HUES6 (cell line): ENCODE measurements around the gene MLPH.
"Not testable (repeated sequence)": the region's sequence is repeated elsewhere in the genome, so short reads cannot be mapped to it uniquely, and the experiment has no call there.

ENCODE experiments used
- H3K27ac ChIP-seq: 2 replicates; pipeline ENCODE4 v1.7.0; 2013; ENCODE audit warnings: low read depth, mild to moderate bottlenecking, low read length, inconsistent platforms
- H3K27me3 ChIP-seq: 2 replicates; pipeline ENCODE4 v1.6.1; 2013; ENCODE audit warnings: low read length; ENCODE audit not compliant: control insufficient read depth, insufficient read depth
- H3K36me3 ChIP-seq: 2 replicates; pipeline ENCODE4 v1.6.1; 2013; ENCODE audit warnings: low read length; ENCODE audit not compliant: control insufficient read depth, insufficient read depth
- H3K4me1 ChIP-seq: 2 replicates; pipeline ENCODE4 v1.6.1; 2013; ENCODE audit warnings: low read length; ENCODE audit not compliant: control insufficient read depth, insufficient read depth
- H3K4me3 ChIP-seq: 2 replicates; pipeline ENCODE4 v1.5.1; 2013; ENCODE audit warnings: low read depth, low read length
- H3K9ac ChIP-seq: one replicate; pipeline ENCODE4 v1.6.1; 2013; ENCODE audit warnings: mild to moderate bottlenecking, low read length
- H3K9me3 ChIP-seq: 2 replicates; pipeline ENCODE4 v1.6.1; 2013; ENCODE audit warnings: low read depth, low read length; ENCODE audit not compliant: control insufficient read depth, insufficient read depth

The MLPH gene

DNA sequence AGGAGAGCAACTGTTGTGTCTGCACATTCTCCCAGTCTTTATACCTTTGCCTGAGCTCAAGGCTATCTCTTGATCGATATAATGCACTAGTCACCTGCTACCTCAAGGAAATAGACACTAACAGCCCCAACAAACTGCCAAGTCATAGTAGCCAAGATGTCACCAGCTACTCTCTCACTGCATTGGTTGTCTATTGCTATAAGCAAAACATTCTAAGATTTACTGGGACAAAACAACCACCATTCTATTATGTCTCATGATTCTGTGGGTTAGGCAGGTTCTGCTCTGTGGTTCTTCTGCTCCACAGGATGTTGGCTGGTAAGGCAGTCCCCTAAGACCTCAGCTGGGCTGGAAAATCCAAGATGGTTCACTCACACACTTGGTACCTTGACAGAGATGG, 28.5 kb upstream of the MLPH start:
- H3K4me3 ChIP-seq, result no peak overlapping the region
- H3K27ac ChIP-seq, result no peak overlapping the region
- no peaks in the 10 kb centered on the region for H3K27me3 ChIP-seq
- no peaks in the 10 kb centered on the region for H3K36me3 ChIP-seq
- H3K9ac ChIP-seq, result no peak overlapping the region
- no peaks in the 10 kb centered on the region for H3K4me1 ChIP-seq
- H3K9me3 ChIP-seq, result peaks cover 7% of the 10 kb centered on the region; the same call in 1 of the 2 replicates

DNA sequence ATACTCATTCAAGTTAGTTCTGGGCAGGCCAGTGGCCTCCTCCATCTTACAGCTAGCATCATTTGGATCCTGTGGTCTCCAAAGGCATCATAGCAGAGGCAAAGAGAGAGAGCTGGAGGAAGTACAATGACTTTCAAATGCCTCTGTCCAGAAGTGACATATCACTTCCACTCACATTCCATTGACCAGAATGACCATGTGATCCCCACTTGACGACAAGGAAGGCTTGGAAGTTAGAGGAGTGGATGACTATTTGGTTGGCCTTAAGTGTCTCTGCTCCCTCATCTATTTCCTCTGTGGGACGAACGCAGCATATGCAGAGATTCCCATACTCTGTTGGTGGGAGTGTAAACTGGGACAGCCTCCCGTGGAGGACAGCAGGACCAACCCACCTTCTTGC, 27.8 kb upstream of the MLPH start:
- H3K27ac ChIP-seq, result no peak overlapping the region
- no peaks in the 10 kb centered on the region for H3K4me1 ChIP-seq

GRCh38 chr2:237459741-237460174, 27.3 kb upstream of the MLPH start:
- no peak overlapping the region for H3K27ac ChIP-seq
- no peaks in the 10 kb centered on the region for H3K27me3 ChIP-seq
- H3K9me3 ChIP-seq, result peaks cover 7% of the 10 kb centered on the region; the same call in 1 of the 2 replicates
- H3K36me3 ChIP-seq, result no peaks in the 10 kb centered on the region
- no peaks in the 10 kb centered on the region for H3K4me1 ChIP-seq
- no peak overlapping the region for H3K4me3 ChIP-seq
- no peak overlapping the region for H3K9ac ChIP-seq

More for the DNA sequence above, 27.8 kb upstream of the MLPH start:
- no peak overlapping the region for H3K4me3 ChIP-seq
- no peak overlapping the region for H3K9ac ChIP-seq
- no peaks in the 10 kb centered on the region for H3K27me3 ChIP-seq
- no peaks in the 10 kb centered on the region for H3K36me3 ChIP-seq
- peaks cover 7% of the 10 kb centered on the region; the same call in 1 of the 2 replicates for H3K9me3 ChIP-seq

DNA sequence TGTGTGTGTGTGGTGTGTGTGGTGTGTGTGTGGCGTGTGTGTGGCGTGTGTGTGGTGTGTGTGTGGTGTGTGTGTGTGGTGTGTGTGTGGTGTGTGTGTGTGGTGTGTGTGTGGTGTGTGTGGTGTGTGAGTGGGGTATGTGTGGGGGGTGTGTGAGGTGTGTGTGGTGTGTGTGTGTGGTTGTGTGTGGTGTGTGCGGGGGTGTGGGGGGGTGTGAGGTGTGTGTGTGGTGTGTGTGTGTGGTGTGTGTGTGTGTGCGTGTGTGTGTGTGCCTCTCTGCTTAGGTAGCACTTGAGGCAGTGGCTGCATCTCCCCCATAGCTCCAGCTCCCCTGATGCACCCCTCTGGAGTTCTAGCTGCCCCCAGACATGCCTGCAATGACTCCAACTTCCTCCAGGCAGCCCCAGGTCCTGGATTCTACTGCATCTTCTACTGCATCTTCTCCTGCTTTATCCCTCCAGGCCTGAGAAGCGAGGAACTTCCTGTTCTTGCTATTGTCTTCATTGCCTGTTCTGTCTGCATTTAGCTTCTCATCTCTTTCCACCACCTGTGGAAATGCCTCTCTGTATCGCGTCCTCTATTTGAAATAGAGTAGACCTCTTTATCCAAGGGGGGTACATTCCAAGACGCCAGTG, 22.2 kb upstream of the MLPH start:
- no peak overlapping the region for H3K9ac ChIP-seq
- H3K4me3 ChIP-seq, result no peak overlapping the region
- H3K36me3 ChIP-seq, result no peaks in the 10 kb centered on the region
- no peaks in the 10 kb centered on the region for H3K27me3 ChIP-seq
- H3K4me1 ChIP-seq, result no peaks in the 10 kb centered on the region
- 0 out of 2 replicates have a peak, but pooled peaks cover 5% of the 10 kb centered on the region for H3K9me3 ChIP-seq
- H3K27ac ChIP-seq, result no peak overlapping the region

DNA sequence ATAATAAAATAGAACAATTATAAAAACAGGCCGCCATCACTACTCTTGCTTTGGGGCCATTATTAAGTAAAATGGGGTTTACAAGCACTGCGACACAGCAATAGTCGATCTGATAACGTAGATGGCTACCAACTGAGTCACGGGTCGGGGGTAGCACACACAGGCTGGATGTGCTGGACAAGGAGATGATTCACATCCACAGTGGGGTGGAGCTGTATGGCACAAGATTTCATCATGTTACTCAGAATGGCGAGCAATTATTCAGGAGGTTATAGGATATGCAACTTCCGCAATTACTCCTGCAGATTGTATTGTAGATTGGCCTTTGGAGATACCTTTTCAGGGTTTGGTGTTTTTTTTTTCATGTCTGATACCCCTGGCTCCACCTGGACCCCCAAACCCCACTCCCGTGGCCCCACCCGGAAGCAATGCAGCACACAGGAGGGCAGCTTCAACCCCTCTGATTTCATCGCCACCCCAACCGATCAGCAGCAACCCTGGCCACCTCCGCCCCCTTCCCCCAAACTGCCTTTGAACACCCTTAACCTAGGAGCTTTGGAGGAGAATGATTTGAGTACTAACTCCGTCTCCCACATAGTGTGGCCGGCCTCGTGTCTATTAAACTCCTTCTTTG, 21.4 kb upstream of the MLPH start:
- Histone ChIP-seq H3K9me3 (no peaks in the 10 kb centered on the region), H3K4me1 (no peaks in the 10 kb centered on the region), H3K27me3 (no peaks in the 10 kb centered on the region), H3K36me3 (no peaks in the 10 kb centered on the region), H3K9ac (no peak overlapping the region), H3K4me3 (no peak overlapping the region), H3K27ac (no peak overlapping the region)

DNA sequence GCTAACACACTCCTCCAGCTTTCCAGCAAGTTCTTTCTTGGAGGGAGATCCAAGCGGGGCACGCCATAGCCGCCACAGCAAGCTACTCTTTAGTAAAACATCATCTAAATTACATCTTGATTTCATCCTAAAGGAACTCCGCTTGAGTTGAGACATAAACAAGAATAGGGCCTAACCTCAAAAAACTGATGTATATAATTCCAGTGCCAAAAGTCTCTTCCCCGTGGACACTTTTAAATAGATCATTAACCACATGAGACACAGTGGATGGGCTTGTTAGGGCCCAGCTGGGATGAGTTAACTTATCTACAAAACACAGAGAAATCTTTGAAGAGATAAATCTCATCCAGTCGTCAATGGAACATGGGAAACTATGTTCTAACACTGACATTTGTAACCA, 20.8 kb upstream of the MLPH start:
- no peaks in the 10 kb centered on the region for H3K9me3 ChIP-seq
- H3K27ac ChIP-seq, result no peak overlapping the region
- H3K36me3 ChIP-seq, result no peaks in the 10 kb centered on the region
- no peak overlapping the region for H3K4me3 ChIP-seq
- no peak overlapping the region for H3K9ac ChIP-seq
- peaks cover 1% of the 10 kb centered on the region; the same call in 1 of the 2 replicates for H3K4me1 ChIP-seq
- H3K27me3 ChIP-seq, result no peaks in the 10 kb centered on the region

DNA sequence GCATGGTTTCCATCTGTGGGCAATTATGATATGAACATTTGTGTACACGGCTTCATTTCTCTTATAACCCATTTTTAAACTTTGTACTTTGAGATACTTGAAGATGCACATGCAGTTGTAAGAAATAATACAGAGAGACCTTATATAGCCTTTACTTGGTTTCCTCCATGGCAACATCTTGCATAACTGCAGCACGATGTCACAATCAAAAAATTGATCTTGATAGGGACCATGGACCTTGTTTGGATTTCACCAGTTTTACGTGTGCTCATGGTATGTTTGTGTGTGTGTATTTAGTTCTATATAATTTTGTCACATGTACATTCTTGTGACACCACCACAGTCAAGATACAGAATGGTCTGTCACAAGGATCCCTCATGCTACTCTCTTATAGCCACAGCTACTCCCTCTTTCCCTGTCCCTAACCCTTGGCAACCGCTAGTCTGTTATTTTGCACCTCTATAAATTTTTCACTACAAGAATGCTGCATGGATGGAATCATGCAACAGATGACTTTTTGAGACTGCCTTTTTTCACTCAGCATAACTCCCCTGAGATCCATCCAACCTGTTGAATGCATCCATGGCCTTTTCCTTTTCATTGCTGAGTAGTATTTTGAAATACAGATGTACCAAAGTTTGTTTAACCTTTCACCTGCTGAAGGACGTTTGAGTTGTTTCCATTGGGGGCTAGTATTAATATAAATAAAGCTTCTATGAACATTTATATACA, 19.4 kb upstream of the MLPH start:
- Histone ChIP-seq H3K27ac (no peak overlapping the region), H3K27me3 (no peaks in the 10 kb centered on the region), H3K4me1 (peaks cover 3% of the 10 kb centered on the region; the same call in 1 of the 2 replicates), H3K36me3 (no peaks in the 10 kb centered on the region), H3K9me3 (no peaks in the 10 kb centered on the region), H3K9ac (no peak overlapping the region), H3K4me3 (no peak overlapping the region)

DNA sequence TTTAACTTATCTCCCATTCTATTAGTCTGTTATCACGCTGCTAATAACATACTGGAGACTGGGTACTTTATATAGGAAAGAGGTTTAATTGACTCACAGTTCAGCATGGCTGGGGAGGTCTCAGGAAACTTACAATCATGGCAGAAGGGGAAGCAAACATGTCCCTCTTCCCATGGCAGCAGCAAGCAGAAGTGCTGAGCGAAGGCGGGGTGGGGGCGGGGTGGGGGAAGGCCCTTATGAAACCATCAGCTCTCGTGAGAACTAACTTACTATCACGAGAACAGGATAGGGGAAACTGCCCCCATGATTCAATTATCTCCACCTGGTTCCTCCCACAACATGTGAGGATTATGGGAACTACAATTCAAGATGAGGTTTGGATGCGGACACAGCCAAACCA, 17.6 kb upstream of the MLPH start:
- H3K27me3 ChIP-seq, H3K36me3 ChIP-seq, H3K9ac ChIP-seq, H3K9me3 ChIP-seq, H3K4me1 ChIP-seq, H3K27ac ChIP-seq, H3K4me3 ChIP-seq: not testable (repeated sequence)

GRCh38 chr2:237469849-237470248, 17.2 kb upstream of the MLPH start:
- peaks cover 3% of the 10 kb centered on the region; the same call in 1 of the 2 replicates for H3K4me1 ChIP-seq
- no peak overlapping the region for H3K27ac ChIP-seq
- no peak overlapping the region for H3K4me3 ChIP-seq

DNA sequence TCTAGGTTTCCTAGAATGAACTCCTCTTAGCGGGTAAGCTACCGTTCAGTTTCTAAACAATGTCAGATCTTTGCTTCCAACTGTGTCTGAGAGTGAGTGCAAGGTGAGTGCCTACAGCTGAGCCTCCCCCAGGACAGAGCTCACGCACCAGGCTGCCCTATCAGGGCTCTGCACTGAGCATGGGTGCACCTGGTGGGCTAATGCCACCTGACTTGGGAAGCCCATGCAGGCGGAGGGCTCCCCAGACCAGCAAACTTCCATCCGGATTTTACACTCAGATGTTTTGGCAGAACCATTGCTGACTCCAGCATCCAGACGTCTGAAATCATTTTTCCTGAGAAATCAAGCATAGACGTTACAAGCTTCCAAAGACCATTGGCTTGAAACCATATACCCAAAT, 16.1 kb upstream of the MLPH start:
- Histone ChIP-seq H3K27ac (no peak overlapping the region), H3K27me3 (peaks cover 4% of the 10 kb centered on the region), H3K4me1 (peaks cover 3% of the 10 kb centered on the region; the same call in 1 of the 2 replicates), H3K4me3 (no peak overlapping the region), H3K36me3 (no peaks in the 10 kb centered on the region), H3K9me3 (no peaks in the 10 kb centered on the region), H3K9ac (no peak overlapping the region)

More at GRCh38 chr2:237469849-237470248, 17.2 kb upstream of the MLPH start:
- Histone ChIP-seq H3K27me3 (no peaks in the 10 kb centered on the region), H3K9ac (no peak overlapping the region), H3K9me3 (no peaks in the 10 kb centered on the region), H3K36me3 (no peaks in the 10 kb centered on the region)
